OCI-LY7 (cell line): ENCODE results near the gene IQCE. TPM values are rescaled to one million over a fixed set of nuclear protein-coding genes. Genes with fewer than 3 reads are reported as not detected.

Experiments
- BruUV-seq: library from RNA; stranded (reverse); fragments of 400-500 nt; replicated peaks from 2 replicates; lab custom pipeline; 2021; lab: Mats Ljungman, UMichigan
- CTCF ChIA-PET: fragments of 300-600 bp; sonication (Branson Sonifier 250); formaldehyde crosslinking; loops from one replicate; lab custom pipeline; 2022; ENCODE audit warnings: antibody characterized with exemption; ENCODE audit not compliant: unreplicated experiment; lab: Charles Lee
- POLR2A ChIA-PET: fragments of 300-600 bp; sonication (Branson Sonifier 250); formaldehyde crosslinking; loops from one replicate; lab custom pipeline; 2022; ENCODE audit warnings: antibody characterized with exemption; lab: Charles Lee
- DNase-seq: peaks from one replicate; pipeline ENCODE4 v3.0.0-alpha.2; 2015; ENCODE audit warnings: low spot score
- H2AFZ ChIP-seq: fragments of 200-600 bp; sonication (generic), shearing (Covaris generic); 2 replicates; pipeline ENCODE4 v1.6.1; 2014; ENCODE audit warnings: mild to moderate bottlenecking, antibody characterized with exemption, low read length, moderate library complexity
- H3K27ac ChIP-seq: fragments of 200-600 bp; sonication (generic); 2 replicates; pipeline ENCODE4 v1.5.1; 2014; ENCODE audit warnings: mixed run types, low read depth, mild to moderate bottlenecking, moderate library complexity, low read length, inconsistent platforms; ENCODE audit not compliant: poor library complexity, severe bottlenecking
- H3K36me3 ChIP-seq: fragments of 200-600 bp; sonication (generic); 2 replicates; pipeline ENCODE4 v1.6.1; 2014; ENCODE audit warnings: mild to moderate bottlenecking, antibody characterized with exemption, low read length, moderate library complexity, mixed read lengths; ENCODE audit not compliant: insufficient read depth
- H3K4me1 ChIP-seq: fragments of 200-600 bp; sonication (generic); 2 replicates; pipeline ENCODE4 v1.5.1; 2014; ENCODE audit warnings: mild to moderate bottlenecking, low read length; ENCODE audit not compliant: insufficient read depth, poor library complexity, severe bottlenecking
- H3K4me2 ChIP-seq: fragments of 200-600 bp; sonication (generic); 2 replicates; pipeline ENCODE4 v1.6.1; 2014; ENCODE audit warnings: mild to moderate bottlenecking, low read length
- H3K4me3 ChIP-seq: fragments of 200-600 bp; sonication (generic); 2 replicates; pipeline ENCODE4 v1.5.1; 2014; ENCODE audit warnings: mild to moderate bottlenecking, low read depth, low read length; ENCODE audit not compliant: poor library complexity, severe bottlenecking
- H3K79me2 ChIP-seq: fragments of 200-600 bp; sonication (generic); 2 replicates; pipeline ENCODE4 v1.6.1; 2016; ENCODE audit warnings: low read depth, mild to moderate bottlenecking, low read length, moderate library complexity, mixed read lengths; ENCODE audit not compliant: insufficient read depth
- H3K9me2 ChIP-seq: fragments of 200-600 bp; sonication (generic); 2 replicates; pipeline ENCODE4 v1.6.1; 2016; ENCODE audit warnings: mild to moderate bottlenecking, low read length, mixed read lengths; ENCODE audit not compliant: insufficient read depth
- H3K9me3 ChIP-seq: fragments of 200-600 bp; sonication (generic); 2 replicates; pipeline ENCODE4 v1.6.1; 2014; ENCODE audit warnings: mild to moderate bottlenecking, mixed run types, low read length, mixed read lengths
- H4K20me1 ChIP-seq: fragments of 200-600 bp; sonication (generic); 2 replicates; pipeline ENCODE4 v1.6.1; 2014; ENCODE audit warnings: mild to moderate bottlenecking, antibody characterized with exemption, low read length, moderate library complexity, mixed read lengths; ENCODE audit not compliant: insufficient read depth
- EZH2phosphoT487 ChIP-seq: fragments of 200-600 bp; sonication (generic); IDR thresholded peaks from 2 replicates; pipeline ENCODE4 v1.6.1; 2018; ENCODE audit warnings: low read depth, borderline replicate concordance, mild to moderate bottlenecking, mixed run types, antibody characterized with exemption, low read length, moderate library complexity, mixed read lengths
- intact Hi-C: fragments of 100-400 bp; cut with micrococcal nuclease; formaldehyde crosslinking; loops from one replicate; pipeline ENCODE4 v1.10.0; 2022; ENCODE audit not compliant: unreplicated experiment
- total RNA-seq, 2 experiments: library from RNA; depleted of rRNA in 1 of 2; stranded (reverse); fragments of >200 nt in 1 of 2; shearing (Covaris generic) in 1 of 2; gene quantifications; 2 replicates each; pipeline ENCODE4 v1.2.3, GENCODE V29; 2014 to 2022
- TF ChIP-seq, protein P1 (sequence below): fragments of 200-600 bp; sonication (generic); conservative IDR thresholded peaks from 2 replicates; pipeline ENCODE4 v1.5.1; 2014; ENCODE audit warnings: mild to moderate bottlenecking, antibody characterized with exemption, low read length, moderate library complexity, mixed read lengths

IQCE gene
- total RNA-seq, 2 experiments from 2014 or later: 6.2 to 6.6 TPM

DNA sequence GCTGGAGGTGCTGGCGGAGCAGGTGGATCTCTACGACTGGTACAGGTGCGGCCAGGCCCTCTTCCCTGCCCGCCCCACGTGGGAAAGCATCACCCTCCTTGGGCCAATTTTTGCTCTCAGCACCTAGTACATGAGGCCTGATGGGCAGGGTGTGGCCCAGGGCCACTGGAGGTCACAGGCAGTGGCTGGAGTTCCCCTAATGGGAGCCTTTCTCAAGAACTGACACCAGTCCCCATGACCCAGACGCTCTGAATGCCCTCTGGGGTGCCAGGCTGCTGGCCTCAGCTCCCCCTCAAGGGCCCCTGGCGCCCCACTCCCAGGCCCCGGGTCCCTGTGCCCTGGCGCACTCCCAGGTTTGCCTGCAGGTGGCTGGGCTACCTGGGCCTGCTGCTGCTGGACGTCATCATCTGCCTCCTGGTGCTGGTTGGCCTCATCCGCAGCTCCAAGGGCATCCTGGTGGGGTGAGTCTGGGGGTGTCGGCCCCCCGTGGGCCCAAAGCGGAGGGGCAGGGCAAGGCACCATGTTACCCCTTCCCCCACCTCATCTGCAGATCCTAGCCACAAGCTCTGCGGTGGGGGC lies 88.9 kb downstream of the IQCE start:
- H3K79me2 ChIP-seq: no peaks in the 10 kb centered on the region
- H3K9me3 ChIP-seq: no peaks in the 10 kb centered on the region
- BruUV-seq: no TSS peak
- H3K27ac ChIP-seq: no peak overlapping the region
- no peak overlapping the region for H2AFZ ChIP-seq
- no peaks in the 10 kb centered on the region for H4K20me1 ChIP-seq
- ChIA-PET CTCF (interaction anchor here (0.5 kb wide), 1 partner anchor 211 kb away, joined by 3 read pairs; no protein-coding TSS in a partner anchor), POLR2A (no interaction called here)
- DNase-seq: no peak
- TF ChIP-seq, protein P1, sequence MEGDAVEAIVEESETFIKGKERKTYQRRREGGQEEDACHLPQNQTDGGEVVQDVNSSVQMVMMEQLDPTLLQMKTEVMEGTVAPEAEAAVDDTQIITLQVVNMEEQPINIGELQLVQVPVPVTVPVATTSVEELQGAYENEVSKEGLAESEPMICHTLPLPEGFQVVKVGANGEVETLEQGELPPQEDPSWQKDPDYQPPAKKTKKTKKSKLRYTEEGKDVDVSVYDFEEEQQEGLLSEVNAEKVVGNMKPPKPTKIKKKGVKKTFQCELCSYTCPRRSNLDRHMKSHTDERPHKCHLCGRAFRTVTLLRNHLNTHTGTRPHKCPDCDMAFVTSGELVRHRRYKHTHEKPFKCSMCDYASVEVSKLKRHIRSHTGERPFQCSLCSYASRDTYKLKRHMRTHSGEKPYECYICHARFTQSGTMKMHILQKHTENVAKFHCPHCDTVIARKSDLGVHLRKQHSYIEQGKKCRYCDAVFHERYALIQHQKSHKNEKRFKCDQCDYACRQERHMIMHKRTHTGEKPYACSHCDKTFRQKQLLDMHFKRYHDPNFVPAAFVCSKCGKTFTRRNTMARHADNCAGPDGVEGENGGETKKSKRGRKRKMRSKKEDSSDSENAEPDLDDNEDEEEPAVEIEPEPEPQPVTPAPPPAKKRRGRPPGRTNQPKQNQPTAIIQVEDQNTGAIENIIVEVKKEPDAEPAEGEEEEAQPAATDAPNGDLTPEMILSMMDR: no peak
- no peak for TF ChIP-seq EZH2phosphoT487
- intact Hi-C loops: no loop called here
- H3K9me2 ChIP-seq: no peaks in the 10 kb centered on the region
- H3K4me2 ChIP-seq: no peak overlapping the region
- H3K4me3 ChIP-seq: no peak overlapping the region
- H3K36me3 ChIP-seq: no peaks in the 10 kb centered on the region
- peaks cover 42% of the 10 kb centered on the region for H3K4me1 ChIP-seq

DNA sequence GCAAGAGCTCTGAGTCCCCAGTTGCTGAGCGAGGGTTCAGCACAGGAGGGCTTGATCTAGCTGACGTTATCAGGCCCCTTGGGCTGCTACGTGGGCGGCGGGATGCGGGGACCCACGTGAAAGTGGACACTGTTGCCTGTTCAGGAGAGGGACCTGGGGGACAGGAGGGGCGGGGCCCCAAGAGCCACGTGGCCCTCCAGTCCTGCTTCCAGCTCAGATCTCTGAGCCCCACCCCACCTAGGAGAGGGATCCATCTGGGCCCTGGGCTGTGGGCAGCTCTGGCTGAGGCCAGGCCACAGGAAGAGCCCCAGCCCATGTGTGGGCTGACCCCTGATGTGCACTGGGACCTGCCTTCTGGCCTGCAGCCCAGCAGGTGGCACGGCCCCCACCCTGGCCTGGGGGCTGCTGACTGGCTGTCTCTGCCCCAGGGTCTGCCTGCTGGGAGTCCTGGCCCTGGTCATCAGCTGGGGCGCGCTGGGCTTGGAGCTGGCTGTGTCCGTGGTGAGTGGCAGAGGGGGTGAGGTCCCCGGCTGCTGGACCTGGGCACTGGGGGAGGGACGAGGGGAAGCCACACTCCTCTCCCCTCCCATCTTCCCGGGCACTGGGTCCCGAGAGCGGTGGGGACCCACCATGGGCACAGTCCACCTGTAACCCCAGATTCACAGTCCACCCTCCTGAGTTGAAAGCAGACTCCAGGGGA lies 90.5 kb downstream of the IQCE start:
- Histone ChIP-seq H3K27ac (no peak overlapping the region), H3K4me1 (peaks cover 30% of the 10 kb centered on the region), H3K4me2 (no peak overlapping the region), H3K36me3 (no peaks in the 10 kb centered on the region), H3K9me3 (no peaks in the 10 kb centered on the region), H3K79me2 (no peaks in the 10 kb centered on the region), H3K4me3 (no peak overlapping the region), H3K9me2 (no peaks in the 10 kb centered on the region), H2AFZ (no peak overlapping the region), H4K20me1 (no peaks in the 10 kb centered on the region)
- intact Hi-C loops: no loop called here
- DNase-seq: no peak
- CTCF ChIA-PET: no interaction called here
- TF ChIP-seq, protein P1: no peak
- TF ChIP-seq EZH2phosphoT487: no peak
- BruUV-seq: no TSS peak
- POLR2A ChIA-PET: no interaction called here

DNA sequence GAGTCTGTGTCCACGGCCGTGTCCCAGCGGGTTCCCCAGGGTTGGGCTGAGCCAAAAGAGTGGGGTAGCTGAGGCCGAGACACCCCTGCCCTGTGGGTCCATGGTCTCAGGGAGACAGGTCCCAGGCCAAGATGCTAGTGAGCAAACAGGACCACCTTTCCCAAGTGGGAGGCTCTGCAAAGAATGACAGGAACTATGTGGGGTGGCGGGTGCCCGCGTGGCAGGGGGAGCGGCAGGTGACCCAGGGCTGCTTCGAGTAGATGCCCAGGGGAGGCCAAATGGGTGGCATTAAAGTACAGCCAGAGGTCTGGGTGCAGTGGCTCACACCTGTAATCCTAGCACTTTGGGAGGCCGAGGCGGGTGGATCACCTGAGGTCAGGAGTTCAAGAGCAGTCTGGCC lies 91.2 kb downstream of the IQCE start:
- intact Hi-C loops: no loop called here
- H3K4me3 ChIP-seq: no peak overlapping the region
- TF ChIP-seq, protein P1: no peak
- TF ChIP-seq EZH2phosphoT487: no peak
- CTCF ChIA-PET: interaction anchor here (0.6 kb wide), 1 partner anchor 19 kb away, joined by 5 read pairs; no protein-coding TSS in a partner anchor
- H3K9me2 ChIP-seq: no peaks in the 10 kb centered on the region
- POLR2A ChIA-PET: no interaction called here
- no peaks in the 10 kb centered on the region for H4K20me1 ChIP-seq
- H3K79me2 ChIP-seq: no peaks in the 10 kb centered on the region
- no TSS peak for BruUV-seq
- no peaks in the 10 kb centered on the region for H3K36me3 ChIP-seq
- no peak overlapping the region for H3K4me2 ChIP-seq
- no peak overlapping the region for H2AFZ ChIP-seq
- peaks cover 23% of the 10 kb centered on the region for H3K4me1 ChIP-seq
- DNase-seq: no peak
- H3K27ac ChIP-seq: no peak overlapping the region
- H3K9me3 ChIP-seq: no peaks in the 10 kb centered on the region
